Bone marrow (tissue), 2 donors: Measurements from ENCODE around the gene PIK3C2G.

Source experiments
- DNase-seq, 2 donors: peaks; one replicate each; lab custom pipeline; 2025; lab: John Stamatoyannopoulos, UW

PIK3C2G gene

GRCh38 chr12:18552829-18553228, 291.5 kb downstream of the PIK3C2G start:
- DNase-seq = no peak

- no peak for DNase-seq
Measured at GRCh38 chr12:18556161-18556560, 294.8 kb downstream of the PIK3C2G start.

- DNase-seq = no peak
Measured at GRCh38 chr12:18559242-18559641, 297.9 kb downstream of the PIK3C2G start.

- DNase-seq = no peak
Measured at GRCh38 chr12:18562531-18562930, 301.2 kb downstream of the PIK3C2G start.

GRCh38 chr12:18564306-18564705, 303.0 kb downstream of the PIK3C2G start:
- no peak for DNase-seq

- no peak for DNase-seq
Measured at GRCh38 chr12:18567787-18568186, 306.5 kb downstream of the PIK3C2G start.

GRCh38 chr12:18570543-18570942, 309.2 kb downstream of the PIK3C2G start:
- no peak for DNase-seq

GRCh38 chr12:18576104-18576626, 314.8 kb downstream of the PIK3C2G start:
- no peak for DNase-seq

GRCh38 chr12:18576648-18577047, 315.3 kb downstream of the PIK3C2G start:
- no peak for DNase-seq

GRCh38 chr12:18578191-18578590, 316.9 kb downstream of the PIK3C2G start:
- no peak for DNase-seq

GRCh38 chr12:18580291-18580690, 319.0 kb downstream of the PIK3C2G start:
- no peak for DNase-seq

GRCh38 chr12:18580706-18581105, 319.4 kb downstream of the PIK3C2G start:
- DNase-seq = no peak

- DNase-seq = no peak
Measured at GRCh38 chr12:18581232-18581962, 320.1 kb downstream of the PIK3C2G start.

GRCh38 chr12:18583655-18584054, 322.3 kb downstream of the PIK3C2G start:
- no peak for DNase-seq

GRCh38 chr12:18586581-18586980, 325.3 kb downstream of the PIK3C2G start:
- no peak for DNase-seq

- DNase-seq = no peak
Measured at GRCh38 chr12:18589316-18589715, 328.0 kb downstream of the PIK3C2G start.

GRCh38 chr12:18591473-18591872, 330.2 kb downstream of the PIK3C2G start:
- no peak for DNase-seq

GRCh38 chr12:18595412-18595811, 334.1 kb downstream of the PIK3C2G start:
- no peak for DNase-seq

GRCh38 chr12:18601962-18602361, 340.6 kb downstream of the PIK3C2G start:
- DNase-seq = no peak

GRCh38 chr12:18612971-18613370, 351.7 kb downstream of the PIK3C2G start:
- DNase-seq = no peak

- no peak for DNase-seq
Measured at GRCh38 chr12:18620986-18621385, 359.7 kb downstream of the PIK3C2G start.

- no peak for DNase-seq
Measured at GRCh38 chr12:18629445-18629844, 368.1 kb downstream of the PIK3C2G start.

GRCh38 chr12:18629916-18630315, 368.6 kb downstream of the PIK3C2G start:
- DNase-seq = no peak

GRCh38 chr12:18631339-18631738, 370.0 kb downstream of the PIK3C2G start:
- DNase-seq = no peak
